NCI-H128 (cell line): ENCODE results near the gene M6PR.
"Not testable (repeated sequence)": the region's sequence is repeated elsewhere in the genome, so short reads cannot be mapped to it uniquely, and the experiment has no call there.

Experiments
- DNase-seq: peaks from one replicate; lab custom pipeline; 2025; ENCODE audit not compliant: unreplicated experiment; lab: John Stamatoyannopoulos, UW

The M6PR gene

GRCh38 chr12:8951744-8952143, 2.3 kb upstream of the M6PR start:
- DNase-seq: no peak

DNA sequence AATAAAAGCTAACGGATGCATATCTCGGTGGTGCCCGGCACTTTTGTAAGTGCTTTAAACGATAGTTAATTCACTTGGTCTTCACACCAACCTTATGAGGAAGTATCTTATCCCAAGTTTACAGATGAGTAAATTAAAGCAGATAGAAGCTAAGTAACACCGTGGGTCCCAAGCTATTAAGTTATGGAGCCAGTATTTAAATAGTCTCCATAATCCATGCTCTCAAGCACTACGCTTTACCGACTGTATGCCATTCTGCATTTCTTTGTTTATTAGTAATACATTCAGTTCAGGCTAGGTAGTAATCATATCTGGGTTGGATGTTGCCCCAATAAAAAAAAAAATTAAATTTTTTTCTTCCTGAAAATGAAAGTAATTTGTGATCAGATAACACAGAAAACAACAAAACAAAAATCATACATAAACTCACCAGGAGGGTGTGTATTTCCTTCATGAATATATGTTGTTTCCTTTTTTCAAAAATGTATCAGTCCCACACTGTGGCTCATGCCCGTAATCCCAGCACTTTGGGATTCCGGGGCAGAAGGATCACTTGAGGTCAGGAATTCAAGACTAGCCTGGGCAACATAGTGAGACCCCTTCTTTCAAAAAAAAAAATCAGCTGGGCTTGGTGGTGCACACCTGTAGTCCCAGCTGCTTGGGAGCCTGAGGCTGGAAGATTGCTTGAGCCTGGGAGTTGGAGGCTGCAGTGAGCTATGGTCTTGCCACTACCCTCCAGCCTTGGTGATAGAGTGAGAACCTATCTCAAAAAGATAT, 1.4 kb upstream of the M6PR start:
- DNase-seq: no peak

DNA sequence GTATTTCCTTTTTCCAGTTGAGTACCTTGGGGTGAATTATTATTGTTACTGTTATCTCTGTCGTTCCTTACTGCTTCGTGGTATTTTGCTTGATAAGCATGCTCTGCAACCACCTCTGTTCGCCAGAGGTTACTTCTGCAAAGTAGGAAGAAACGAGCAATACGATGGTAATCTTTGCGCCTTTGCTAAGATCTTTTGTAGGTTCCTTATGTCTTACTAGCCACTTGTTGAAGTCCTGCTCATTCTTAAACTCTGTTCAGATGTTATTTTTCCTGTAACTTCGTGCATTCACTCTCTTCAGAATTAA, 729 bp upstream of the M6PR start:
- no peak for DNase-seq

- DNase-seq: no peak
These were observed 624 bp downstream of the M6PR start for GRCh38 chr12:8948701-8949341.

DNA sequence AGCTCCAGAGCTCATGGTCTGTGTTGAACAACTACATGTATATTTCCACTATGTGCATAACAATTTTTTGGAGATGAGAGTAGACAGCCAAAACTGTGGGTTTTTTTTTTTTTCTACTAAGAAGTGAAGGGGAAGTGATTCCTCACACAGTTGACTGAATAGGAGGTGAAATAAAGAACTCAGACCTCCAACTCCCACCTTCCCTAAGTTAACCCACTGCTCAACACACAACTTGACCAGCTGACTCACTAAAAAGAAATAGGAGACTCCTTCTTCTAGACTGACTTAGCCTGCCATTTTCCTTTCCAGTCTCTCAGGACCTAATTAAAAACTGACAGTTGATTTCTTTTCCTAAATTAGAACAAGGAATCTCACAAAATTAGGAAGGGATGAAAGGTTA, 1.7 kb downstream of the M6PR start:
- DNase-seq: no peak

DNA sequence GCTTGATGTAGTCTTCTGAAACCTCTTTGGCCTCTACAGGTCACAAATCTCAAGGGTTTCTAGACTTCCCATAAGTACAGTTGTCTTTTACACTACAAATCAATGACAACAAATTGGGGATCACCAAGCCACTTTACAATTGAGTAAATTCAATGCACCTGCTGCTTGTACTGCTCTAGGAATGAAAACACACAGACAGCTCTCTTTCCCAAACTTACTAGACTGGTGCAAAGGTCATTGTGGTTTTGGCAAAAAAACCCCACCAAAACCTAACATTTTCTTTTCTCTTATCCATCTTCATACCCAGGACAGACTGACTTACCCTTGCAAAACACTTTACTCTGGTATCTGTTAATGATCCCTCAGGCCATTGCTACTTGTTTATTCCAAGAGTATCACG, 2.7 kb downstream of the M6PR start:
- DNase-seq: no peak

DNA sequence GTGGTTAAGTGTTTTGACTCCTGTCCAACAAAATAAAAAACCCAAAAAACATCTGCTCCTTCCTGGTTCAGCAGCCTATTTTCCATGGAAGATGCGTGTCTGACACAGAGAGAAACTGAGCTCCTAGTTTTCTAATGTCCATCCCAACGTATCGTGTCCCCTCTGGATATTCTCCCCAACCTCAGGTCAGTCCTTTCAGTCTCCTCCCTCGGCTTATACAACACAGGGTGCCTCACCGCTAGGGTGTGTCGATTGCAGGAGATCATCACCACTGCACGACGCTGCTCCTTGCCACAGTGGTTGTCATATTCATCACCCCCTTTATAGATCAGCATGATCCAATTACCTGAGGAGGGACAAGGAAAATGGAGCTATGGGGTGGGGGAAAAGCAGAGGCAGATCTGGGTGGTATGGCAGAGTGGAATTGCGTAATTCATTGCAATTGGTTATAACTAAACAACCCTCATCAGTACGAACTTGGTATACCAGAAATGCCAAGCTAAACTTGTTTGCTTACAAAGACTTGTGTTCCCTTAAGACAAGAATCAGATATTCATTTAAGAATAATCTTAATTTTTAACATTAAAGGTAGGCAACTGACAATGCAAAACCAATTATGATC, 5.8 kb downstream of the M6PR start:
- no peak for DNase-seq

DNA sequence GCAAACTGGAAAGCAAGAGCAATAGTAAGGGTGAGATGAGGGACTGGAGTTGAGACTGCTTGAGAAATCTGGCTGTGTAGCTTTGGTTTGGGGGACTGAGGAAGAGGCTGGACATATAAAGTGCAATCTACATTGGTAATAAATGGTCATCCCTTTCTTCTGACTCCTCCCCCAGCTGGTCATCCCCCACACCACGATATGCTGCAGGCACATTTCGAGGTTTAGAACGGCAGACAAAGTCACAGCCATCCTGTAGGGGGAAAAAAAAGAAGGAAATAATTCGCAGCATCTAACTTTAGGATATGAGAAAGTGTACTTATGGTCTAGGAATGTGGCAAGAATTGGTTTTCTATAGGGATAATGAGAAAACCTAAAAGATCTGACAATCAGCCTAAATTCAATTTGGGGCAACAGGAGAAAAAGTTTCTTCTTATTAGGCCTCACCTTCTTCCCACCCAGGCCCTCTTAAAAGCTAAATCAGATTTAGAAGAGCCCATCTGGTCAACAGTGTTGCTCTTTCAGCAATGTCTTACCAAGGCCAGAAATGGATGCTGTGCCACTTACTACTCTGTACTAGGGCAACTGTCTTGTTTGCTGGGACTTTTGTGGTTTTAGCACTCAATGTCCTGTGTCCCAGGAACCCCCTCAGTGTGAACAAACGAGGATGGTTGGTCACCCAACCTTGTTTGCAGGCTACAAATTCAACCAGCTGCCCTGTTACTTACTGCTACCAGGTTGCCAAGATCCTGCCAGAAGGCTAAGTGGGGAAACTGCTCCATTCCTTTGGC, 7.6 kb downstream of the M6PR start:
- DNase-seq: no peak

DNA sequence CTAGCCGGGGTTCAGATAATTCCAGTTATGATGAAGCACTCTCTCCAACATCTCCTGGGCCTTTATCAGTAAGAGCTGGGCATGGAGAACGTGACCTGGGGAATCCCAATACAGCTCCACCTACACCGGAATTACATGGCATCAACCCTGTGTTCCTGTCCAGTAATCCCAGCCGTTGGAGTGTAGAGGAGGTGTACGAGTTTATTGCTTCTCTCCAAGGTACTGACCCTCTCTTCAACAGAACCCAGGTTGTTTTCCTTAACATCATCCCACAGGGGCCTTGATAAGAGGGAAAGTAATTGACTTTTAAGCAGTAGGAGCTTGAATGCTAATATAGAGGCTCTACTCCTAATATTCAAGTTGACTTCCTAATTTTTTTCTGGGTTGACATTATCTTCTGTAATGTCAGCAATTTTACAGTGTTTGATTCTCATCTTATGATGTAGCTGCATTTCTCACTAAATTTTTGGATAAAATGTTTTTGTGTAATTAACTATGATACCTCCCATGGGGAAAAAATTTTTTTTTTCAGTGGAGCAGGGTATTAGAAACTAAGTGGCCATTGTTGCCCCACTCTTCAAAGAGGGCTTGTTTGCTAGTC, 11.5 kb downstream of the M6PR start:
- DNase-seq: not testable (repeated sequence)

- DNase-seq: no peak
These were observed 12.7 kb downstream of the M6PR start for GRCh38 chr12:8936735-8937134.

- DNase-seq: not testable (repeated sequence)
These were observed 15.4 kb downstream of the M6PR start for GRCh38 chr12:8934080-8934479.

- not testable (repeated sequence) for DNase-seq
These were observed 17.0 kb downstream of the M6PR start for GRCh38 chr12:8932464-8932863.

DNA sequence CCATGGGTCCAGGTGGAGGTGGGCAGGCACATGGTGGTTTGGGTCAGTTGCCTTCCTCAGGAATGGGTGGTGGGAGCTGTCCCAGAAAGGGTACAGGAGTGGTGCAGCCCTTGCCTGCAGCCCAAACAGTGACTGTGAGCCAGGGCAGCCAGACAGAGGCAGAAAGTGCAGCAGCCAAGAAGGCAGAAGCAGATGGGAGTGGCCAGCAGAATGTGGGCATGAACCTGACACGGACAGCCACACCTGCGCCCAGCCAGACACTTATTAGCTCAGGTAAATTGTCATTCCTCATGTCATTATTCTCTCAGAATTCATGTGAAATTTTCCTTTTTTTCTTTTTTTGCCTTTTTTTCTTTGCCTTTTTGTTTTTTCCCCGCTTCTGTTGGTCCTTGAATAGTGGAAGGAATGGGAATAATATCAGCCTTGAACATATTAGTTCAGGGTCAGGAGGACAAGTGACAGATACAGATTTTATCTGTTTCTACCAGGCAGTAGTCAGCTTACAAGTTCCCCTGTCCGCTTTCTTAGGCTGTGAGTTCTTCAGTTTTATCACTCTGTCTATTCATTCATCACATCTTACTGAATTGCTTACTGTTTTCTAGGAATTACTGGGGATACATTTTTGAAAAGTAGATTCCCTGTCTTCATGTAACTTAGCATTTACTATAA, 18.7 kb downstream of the M6PR start:
- not testable (repeated sequence) for DNase-seq

GRCh38 chr12:8922544-8922943, 26.9 kb downstream of the M6PR start:
- DNase-seq: no peak

DNA sequence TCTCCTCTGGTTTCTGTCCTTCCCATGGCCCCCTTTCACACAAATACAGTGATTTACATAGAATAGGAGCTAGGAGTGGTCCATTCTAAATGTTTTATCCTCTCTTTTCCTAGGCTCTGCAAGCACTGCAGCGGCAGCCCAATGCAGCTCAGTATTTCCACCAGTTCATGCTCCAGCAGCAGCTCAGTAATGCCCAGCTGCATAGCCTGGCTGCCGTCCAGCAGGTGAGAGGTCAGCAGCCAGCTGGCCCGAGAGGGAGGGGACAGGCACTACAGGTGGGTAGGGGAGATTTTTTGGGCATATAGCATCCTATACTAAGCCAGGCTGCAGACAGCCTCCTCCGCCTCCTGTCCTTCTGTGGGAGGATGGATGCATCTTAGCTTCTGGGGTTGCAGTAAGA, 29.8 kb downstream of the M6PR start:
- not testable (repeated sequence) for DNase-seq

GRCh38 chr12:8917751-8918150, 31.7 kb downstream of the M6PR start:
- DNase-seq: no peak

DNA sequence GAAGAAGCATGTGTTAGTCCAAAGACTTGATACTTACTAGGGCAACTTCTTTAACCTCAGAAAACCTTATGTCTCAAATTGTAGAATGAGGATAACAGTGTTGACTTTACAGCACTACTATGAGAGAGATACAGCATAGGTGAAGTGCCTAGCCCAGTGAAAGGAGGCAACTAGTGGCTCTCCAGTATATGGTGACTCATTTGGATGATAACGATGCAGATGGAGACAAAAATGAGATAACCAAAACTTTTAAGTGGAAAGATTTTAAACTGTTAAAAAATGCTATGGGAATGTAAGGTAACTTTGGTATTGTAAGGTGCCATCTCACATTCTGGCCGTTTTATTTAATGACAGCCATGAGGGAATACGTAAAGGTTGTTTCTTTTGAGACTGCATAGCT, 32.4 kb downstream of the M6PR start:
- no peak for DNase-seq

DNA sequence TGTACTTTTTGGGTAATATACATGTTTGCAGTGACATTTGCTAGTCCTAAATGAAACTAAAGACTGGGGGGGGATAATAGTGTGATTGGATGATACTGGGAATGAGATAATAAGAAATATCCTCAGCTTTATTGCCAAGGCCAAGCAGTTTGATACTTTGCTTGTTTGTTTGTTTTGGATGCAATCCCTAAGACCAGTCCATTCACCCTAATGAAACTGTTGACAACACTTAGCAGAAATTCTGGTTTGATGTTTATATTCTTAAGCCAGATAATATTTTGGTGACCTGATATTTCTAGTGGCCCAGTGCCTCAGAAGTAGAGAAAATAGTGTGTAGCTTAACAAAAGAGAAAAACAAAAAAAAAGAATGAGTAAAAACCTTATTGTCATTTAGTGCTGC, 33.3 kb downstream of the M6PR start:
- no peak for DNase-seq

DNA sequence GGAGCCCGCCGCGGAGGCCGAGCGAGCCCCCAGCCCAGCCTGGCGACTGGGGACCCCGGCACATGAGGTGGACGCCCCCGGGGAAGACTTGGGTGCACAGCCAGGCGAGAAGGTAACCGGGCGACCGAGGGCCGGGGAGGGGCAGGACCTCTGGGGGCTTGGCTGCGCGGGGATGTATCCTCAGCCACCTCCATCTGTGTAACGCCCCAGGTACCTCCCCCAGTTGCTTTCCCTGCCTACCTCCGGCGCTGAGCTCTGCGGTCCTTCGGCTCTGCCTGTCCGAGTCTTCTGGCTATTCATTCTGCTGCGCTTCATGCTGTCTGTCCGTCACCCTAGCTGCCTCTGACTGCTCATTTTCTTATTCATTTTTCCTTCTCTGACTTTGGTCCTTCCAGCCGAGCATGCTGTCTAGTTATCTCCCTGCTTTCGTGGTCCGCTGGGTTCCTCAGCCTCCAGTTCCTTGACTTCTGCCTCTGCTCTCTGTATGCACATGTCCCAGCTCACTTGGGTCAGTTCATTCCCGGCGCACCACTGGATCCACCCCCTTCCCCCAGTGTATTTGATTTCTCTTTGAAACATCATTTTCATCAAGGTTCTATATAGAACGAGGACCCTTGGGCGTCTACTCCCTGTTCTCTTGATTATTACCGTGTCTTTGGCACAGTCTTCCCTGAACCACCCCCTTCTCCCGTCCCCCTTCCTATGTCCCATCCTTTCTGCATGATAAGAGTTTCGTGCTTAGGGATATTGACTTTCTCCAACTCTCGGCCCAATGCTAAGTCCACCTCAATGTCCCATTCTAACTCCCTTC, 34.5 kb downstream of the M6PR start:
- DNase-seq: no peak
